ENCODE results near the gene SNAP25. TPM values are rescaled to one million over a fixed set of nuclear protein-coding genes. Genes with fewer than 3 reads are reported as not detected.

Gene SNAP25
- total and polyA plus RNA-seq, 5 donors from 2014 or later, result not detected

DNA sequence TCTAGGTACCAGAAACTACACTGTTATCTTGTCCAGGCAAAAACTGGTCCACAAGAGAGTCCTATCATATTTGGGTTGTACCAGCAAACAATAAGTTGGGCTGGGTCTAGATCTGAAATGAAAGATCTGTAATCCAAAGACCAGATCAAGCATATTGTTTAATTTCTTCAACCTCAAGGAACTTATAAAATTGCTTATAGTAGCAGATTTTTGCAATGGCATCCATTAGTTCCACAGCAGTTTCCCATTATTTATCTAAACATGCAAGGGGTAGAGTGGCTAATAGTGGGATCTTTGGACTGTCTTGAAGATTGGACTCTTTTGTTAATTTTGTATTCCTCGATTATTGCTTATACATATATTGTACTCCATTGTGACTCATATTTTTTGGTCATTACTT lies 40.5 kb upstream of the SNAP25 start:
- ATAC-seq (ENCODE audit: low read depth in 2 of 2) (no peak), DNase-seq (no peak)
- Mint-ChIP-seq H3K4me3 (no peak overlapping the region), H3K27me3 (peaks cover 16% of the 10 kb centered on the region), H3K27ac (no peak overlapping the region), H3K4me1 (peaks cover 0 to 2% (median 0%) of the 10 kb centered on the region in 4 donors), H3K36me3 (no peaks in the 10 kb centered on the region), H3K9me3 (peaks cover 0 to 3% (median 0%) of the 10 kb centered on the region in 7 donors)
- H3K4me3 ChIP-seq (ENCODE audit: low read depth, low read length), result no peak overlapping the region
- H3K36me3 ChIP-seq (ENCODE audit: control insufficient read depth, insufficient read depth, low read length), result no peaks in the 10 kb centered on the region
- H3K27me3 ChIP-seq (ENCODE audit: control insufficient read depth, insufficient read depth, low read length), result no peaks in the 10 kb centered on the region
- no peaks in the 10 kb centered on the region for H3K9me3 ChIP-seq (ENCODE audit: control insufficient read depth in 2 of 2, low read length in 2 of 2)
- no peak overlapping the region for H3K27ac ChIP-seq (ENCODE audit: insufficient read depth, low read length, poor library complexity, severe bottlenecking)
- no peaks in the 10 kb centered on the region for H3K4me1 ChIP-seq (ENCODE audit: control insufficient read depth, insufficient read depth, low read length, poor library complexity, severe bottlenecking)

- Histone ChIP-seq H3K27me3 (ENCODE audit: control insufficient read depth, insufficient read depth, low read length) (no peaks in the 10 kb centered on the region), H3K4me1 (ENCODE audit: control insufficient read depth, insufficient read depth, low read length, poor library complexity, severe bottlenecking) (no peaks in the 10 kb centered on the region), H3K27ac (ENCODE audit: insufficient read depth, low read length, poor library complexity, severe bottlenecking) (no peak overlapping the region), H3K9me3 (ENCODE audit: control insufficient read depth in 2 of 2, low read length in 2 of 2) (no peaks in the 10 kb centered on the region), H3K4me3 (ENCODE audit: low read depth, low read length) (no peak overlapping the region), H3K36me3 (ENCODE audit: control insufficient read depth, insufficient read depth, low read length) (no peaks in the 10 kb centered on the region)
- peaks cover 0 to under 1% (median 0%) of the 10 kb centered on the region in 4 donors for H3K4me1 Mint-ChIP-seq
- no peak overlapping the region for H3K4me3 Mint-ChIP-seq
- DNase-seq (no peak), ATAC-seq (ENCODE audit: low read depth in 2 of 2) (no peak)
- H3K27me3 Mint-ChIP-seq, result peaks cover 16% of the 10 kb centered on the region
- H3K9me3 Mint-ChIP-seq, result peaks cover 0 to 3% (median 0%) of the 10 kb centered on the region in 7 donors
- H3K27ac Mint-ChIP-seq, result no peak overlapping the region
- H3K36me3 Mint-ChIP-seq, result no peaks in the 10 kb centered on the region
Observed at GRCh38 chr20:10178727-10179313, 39.8 kb upstream of the SNAP25 start.

DNA sequence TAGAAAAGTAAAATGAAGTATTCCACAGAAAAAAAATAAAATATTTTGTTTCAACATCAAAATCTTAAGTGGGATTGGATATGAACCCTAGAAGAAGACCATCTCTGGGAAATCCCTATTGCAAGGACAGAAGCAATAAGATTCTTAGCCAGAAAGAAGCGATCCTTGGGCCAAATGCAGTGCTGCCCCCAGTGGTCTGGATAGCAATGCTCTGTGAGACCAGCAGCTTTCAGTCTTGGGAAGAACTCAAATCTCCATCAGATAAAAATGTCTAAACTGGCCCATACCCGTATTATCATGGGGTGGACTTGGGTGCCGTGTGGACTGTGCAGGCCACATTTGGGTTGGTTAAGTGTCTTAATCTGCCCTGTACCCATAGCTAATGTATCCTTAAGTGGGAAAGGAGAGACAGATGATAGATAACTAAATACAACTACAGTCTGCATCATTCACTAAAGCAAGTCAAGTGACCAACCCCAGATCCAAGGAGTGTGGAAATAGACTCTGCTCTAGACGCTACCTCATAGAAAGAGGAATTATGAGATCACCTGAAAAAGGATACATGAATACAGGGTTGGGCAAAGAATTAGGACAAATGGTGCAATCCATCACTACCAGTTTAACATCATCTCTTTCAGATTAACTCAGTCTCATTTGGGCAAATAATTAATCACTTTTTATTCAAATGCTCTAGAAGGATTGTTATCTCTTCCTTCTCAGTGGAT lies 38.9 kb upstream of the SNAP25 start:
- ATAC-seq (ENCODE audit: low read depth in 2 of 2) (no peak), DNase-seq (no peak)
- H3K36me3 Mint-ChIP-seq, result no peaks in the 10 kb centered on the region
- H3K27ac Mint-ChIP-seq, result no peak overlapping the region
- peaks cover 12% of the 10 kb centered on the region for H3K27me3 Mint-ChIP-seq
- Histone ChIP-seq H3K27me3 (ENCODE audit: control insufficient read depth, insufficient read depth, low read length) (no peaks in the 10 kb centered on the region), H3K4me3 (ENCODE audit: low read depth, low read length) (no peak overlapping the region), H3K36me3 (ENCODE audit: control insufficient read depth, insufficient read depth, low read length) (no peaks in the 10 kb centered on the region), H3K27ac (ENCODE audit: insufficient read depth, low read length, poor library complexity, severe bottlenecking) (no peak overlapping the region), H3K4me1 (ENCODE audit: control insufficient read depth, insufficient read depth, low read length, poor library complexity, severe bottlenecking) (no peaks in the 10 kb centered on the region), H3K9me3 (ENCODE audit: control insufficient read depth in 2 of 2, low read length in 2 of 2) (no peaks in the 10 kb centered on the region)
- peaks cover 0 to 3% (median 0%) of the 10 kb centered on the region in 7 donors for H3K9me3 Mint-ChIP-seq
- H3K4me1 Mint-ChIP-seq, result no peaks in the 10 kb centered on the region
- H3K4me3 Mint-ChIP-seq, result no peak overlapping the region

DNA sequence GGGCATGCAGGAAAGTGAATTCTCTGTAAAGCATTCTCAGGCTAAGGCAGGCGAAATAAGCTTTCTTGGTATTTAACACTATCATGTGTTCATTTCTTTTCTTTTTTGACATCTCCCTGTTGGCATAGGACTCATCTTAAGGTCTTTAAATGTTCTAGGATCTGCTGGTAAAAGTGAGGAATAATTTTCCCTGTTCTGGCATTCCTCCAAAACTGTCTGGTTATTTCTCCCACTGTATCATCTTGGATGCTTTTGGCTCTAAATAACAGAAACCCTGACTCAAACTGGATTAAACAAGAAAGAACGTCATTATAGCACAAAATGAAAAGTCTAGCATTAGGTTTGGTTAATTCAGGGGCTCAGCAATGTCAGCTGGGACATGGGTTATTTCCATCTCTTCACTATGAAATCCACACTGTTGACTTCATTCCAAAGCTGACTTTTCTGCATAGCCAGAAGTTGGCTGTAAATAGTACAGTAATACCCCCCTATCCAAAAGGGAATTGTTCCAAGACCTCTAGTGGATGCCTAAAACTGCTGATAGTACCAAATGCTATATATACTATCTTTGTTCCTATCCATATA lies 37.9 kb upstream of the SNAP25 start:
- no peak overlapping the region for H3K27ac ChIP-seq (ENCODE audit: insufficient read depth, low read length, poor library complexity, severe bottlenecking)
- H3K4me1 ChIP-seq (ENCODE audit: control insufficient read depth, insufficient read depth, low read length, poor library complexity, severe bottlenecking), result no peaks in the 10 kb centered on the region
- no peaks in the 10 kb centered on the region for H3K27me3 ChIP-seq (ENCODE audit: control insufficient read depth, insufficient read depth, low read length)
- H3K36me3 ChIP-seq (ENCODE audit: control insufficient read depth, insufficient read depth, low read length), result no peaks in the 10 kb centered on the region
- Mint-ChIP-seq H3K27me3 (peaks cover 11% of the 10 kb centered on the region), H3K4me3 (no peak overlapping the region), H3K27ac (no peak overlapping the region), H3K36me3 (no peaks in the 10 kb centered on the region), H3K4me1 (no peaks in the 10 kb centered on the region), H3K9me3 (peaks cover 0 to 6% (median 1%) of the 10 kb centered on the region in 7 donors)
- ATAC-seq (ENCODE audit: low read depth in 2 of 2) (no peak), DNase-seq (no peak)
- no peak overlapping the region for H3K4me3 ChIP-seq (ENCODE audit: low read depth, low read length)
- no peaks in the 10 kb centered on the region for H3K9me3 ChIP-seq (ENCODE audit: control insufficient read depth in 2 of 2, low read length in 2 of 2)

DNA sequence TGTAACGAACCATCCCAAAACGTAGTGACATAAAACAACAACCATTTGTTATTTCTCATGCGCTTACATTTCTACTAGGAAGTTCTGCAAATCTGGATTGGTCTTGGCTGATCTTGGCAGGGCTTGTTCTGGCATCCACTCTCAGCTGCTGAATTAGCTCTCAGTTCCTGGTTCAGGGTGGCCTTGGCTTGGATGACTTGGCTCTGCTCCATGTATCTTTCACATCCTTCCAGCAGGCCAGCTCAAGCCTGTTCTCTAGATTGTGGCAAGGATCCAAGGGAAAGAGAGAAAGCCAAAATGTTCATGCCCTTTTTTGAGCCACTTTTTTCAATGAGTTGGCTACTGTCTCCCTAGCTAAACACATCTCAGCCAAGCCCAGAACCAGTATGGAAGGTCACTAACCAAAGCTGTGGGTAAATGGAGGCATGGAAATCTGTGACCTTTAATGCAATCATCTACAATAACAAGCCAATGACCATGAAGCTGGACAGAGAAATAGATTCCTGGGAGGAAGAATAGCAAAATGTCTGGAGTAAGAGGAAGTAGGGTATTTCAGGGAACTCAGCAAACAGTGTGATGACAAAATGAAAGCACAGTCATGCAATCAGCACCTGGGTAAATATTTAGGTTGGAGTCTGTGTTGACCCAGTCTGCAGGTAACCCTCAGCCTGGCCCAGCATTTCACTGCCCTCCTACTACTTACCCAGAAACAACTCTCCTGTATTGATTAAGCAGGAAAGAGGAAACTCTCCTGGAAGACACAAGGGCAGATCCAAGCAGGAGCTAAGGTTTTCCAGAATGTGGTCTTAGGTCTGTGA lies 32.7 kb upstream of the SNAP25 start:
- Histone ChIP-seq H3K9me3 (ENCODE audit: control insufficient read depth in 2 of 2, low read length in 2 of 2) (no peaks in the 10 kb centered on the region), H3K27ac (ENCODE audit: insufficient read depth, low read length, poor library complexity, severe bottlenecking) (no peak overlapping the region), H3K4me1 (ENCODE audit: control insufficient read depth, insufficient read depth, low read length, poor library complexity, severe bottlenecking) (no peaks in the 10 kb centered on the region), H3K36me3 (ENCODE audit: control insufficient read depth, insufficient read depth, low read length) (no peaks in the 10 kb centered on the region), H3K27me3 (ENCODE audit: control insufficient read depth, insufficient read depth, low read length) (no peaks in the 10 kb centered on the region), H3K4me3 (ENCODE audit: low read depth, low read length) (no peak overlapping the region)
- H3K4me1 Mint-ChIP-seq, result no peaks in the 10 kb centered on the region
- no peaks in the 10 kb centered on the region for H3K27me3 Mint-ChIP-seq
- no peaks in the 10 kb centered on the region for H3K36me3 Mint-ChIP-seq
- ATAC-seq (ENCODE audit: low read depth in 2 of 2) (no peak), DNase-seq (no peak)
- H3K27ac Mint-ChIP-seq, result no peak overlapping the region
- H3K9me3 Mint-ChIP-seq, result peaks cover 0 to 9% (median 5%) of the 10 kb centered on the region in 7 donors
- H3K4me3 Mint-ChIP-seq, result no peak overlapping the region

- Histone ChIP-seq H3K27ac (ENCODE audit: insufficient read depth, low read length, poor library complexity, severe bottlenecking) (no peak overlapping the region), H3K27me3 (ENCODE audit: control insufficient read depth, insufficient read depth, low read length) (no peaks in the 10 kb centered on the region), H3K36me3 (ENCODE audit: control insufficient read depth, insufficient read depth, low read length) (no peaks in the 10 kb centered on the region), H3K9me3 (ENCODE audit: control insufficient read depth in 2 of 2, low read length in 2 of 2) (no peaks in the 10 kb centered on the region), H3K4me1 (ENCODE audit: control insufficient read depth, insufficient read depth, low read length, poor library complexity, severe bottlenecking) (no peaks in the 10 kb centered on the region), H3K4me3 (ENCODE audit: low read depth, low read length) (no peak overlapping the region)
- Mint-ChIP-seq H3K27ac (no peak overlapping the region), H3K27me3 (peaks cover 13% of the 10 kb centered on the region), H3K36me3 (no peaks in the 10 kb centered on the region), H3K9me3 (peaks cover 0 to 20% (median 8%) of the 10 kb centered on the region in 7 donors), H3K4me1 (no peaks in the 10 kb centered on the region), H3K4me3 (no peak overlapping the region)
- no peak for ATAC-seq (ENCODE audit: low read depth in 2 of 2)
- no peak for DNase-seq
Observed at GRCh38 chr20:10190456-10190855, 28.2 kb upstream of the SNAP25 start.

- H3K4me3 ChIP-seq (ENCODE audit: low read depth, low read length), result no peak overlapping the region
- Mint-ChIP-seq H3K9me3 (peaks cover 0 to 14% (median 5%) of the 10 kb centered on the region in 7 donors), H3K27me3 (peaks cover 13% of the 10 kb centered on the region), H3K4me3 (no peak overlapping the region), H3K4me1 (no peaks in the 10 kb centered on the region), H3K27ac (no peak overlapping the region), H3K36me3 (no peaks in the 10 kb centered on the region)
- DNase-seq, result no peak
- H3K9me3 ChIP-seq (ENCODE audit: control insufficient read depth in 2 of 2, low read length in 2 of 2), result no peaks in the 10 kb centered on the region
- no peaks in the 10 kb centered on the region for H3K36me3 ChIP-seq (ENCODE audit: control insufficient read depth, insufficient read depth, low read length)
- ATAC-seq (ENCODE audit: low read depth in 2 of 2), result no peak
- no peaks in the 10 kb centered on the region for H3K4me1 ChIP-seq (ENCODE audit: control insufficient read depth, insufficient read depth, low read length, poor library complexity, severe bottlenecking)
- H3K27me3 ChIP-seq (ENCODE audit: control insufficient read depth, insufficient read depth, low read length), result no peaks in the 10 kb centered on the region
- H3K27ac ChIP-seq (ENCODE audit: insufficient read depth, low read length, poor library complexity, severe bottlenecking), result no peak overlapping the region
Observed at GRCh38 chr20:10192171-10192570, 26.5 kb upstream of the SNAP25 start.
